T-helper 9 cell (primary cell): Measurements from ENCODE around the gene OR2C3.
"Not testable (repeated sequence)": the region's sequence is repeated elsewhere in the genome, so short reads cannot be mapped to it uniquely, and the experiment has no call there.

Experiments used
- DNase-seq: peaks from one replicate; pipeline ENCODE4 v3.0.0-alpha.2; 2020
- total RNA-seq, 2 donors: gene quantifications; one replicate each; lab custom pipeline; 2026; lab: John Stamatoyannopoulos, UW

OR2C3 gene
- total RNA-seq, result 0 to 0.07 reads per million in 2 donors

DNA sequence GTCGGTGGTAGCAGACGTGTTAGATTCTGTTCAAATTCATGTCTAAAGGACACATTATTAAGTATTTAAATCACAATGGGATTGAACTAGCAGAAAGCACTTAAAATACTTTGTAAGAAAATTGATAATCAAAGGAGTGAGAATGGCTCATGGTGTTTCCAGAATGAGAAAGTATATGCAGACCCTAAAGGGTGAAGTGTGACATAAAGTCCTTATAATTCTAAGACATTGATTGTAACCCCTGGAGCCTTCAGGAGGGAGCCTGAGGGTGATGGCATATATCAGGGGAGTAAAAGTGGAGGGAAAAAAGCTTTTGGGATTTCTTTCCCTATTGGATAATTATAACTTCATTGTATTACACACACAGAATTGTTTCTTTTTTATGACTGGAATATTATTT lies at the start of gene OR2C3:
Gene OR2C3 (minus strand): TSS at position 101 of the 400 bp plus-strand sequence. CDS start 3,929 bp downstream, outside the sequence.
- no peak for DNase-seq

DNA sequence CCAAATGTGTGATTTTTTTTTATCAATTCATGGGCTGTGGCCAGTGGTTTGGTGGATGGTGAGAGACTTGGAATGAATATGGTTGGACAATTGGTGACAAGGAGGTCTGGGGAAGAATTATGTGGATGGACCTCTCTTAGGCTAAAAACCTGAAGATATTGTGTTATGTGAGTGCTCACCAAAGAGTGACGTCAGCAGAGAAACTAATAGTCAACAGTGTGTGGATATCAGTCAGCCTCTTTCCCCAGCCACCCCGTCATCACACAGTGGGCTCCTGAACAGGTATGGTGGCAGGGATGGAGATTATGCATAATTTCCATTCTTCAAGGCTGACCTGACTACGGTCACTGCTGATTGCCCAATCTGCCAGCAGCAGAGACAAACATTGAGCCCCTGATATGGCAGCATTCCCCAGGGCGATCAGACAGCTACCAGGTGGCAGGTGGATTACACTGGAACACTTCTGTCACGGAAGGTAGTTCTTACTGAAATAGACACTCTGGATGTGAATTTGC lies 42.8 kb upstream of the OR2C3 start:
- no peak for DNase-seq

DNA sequence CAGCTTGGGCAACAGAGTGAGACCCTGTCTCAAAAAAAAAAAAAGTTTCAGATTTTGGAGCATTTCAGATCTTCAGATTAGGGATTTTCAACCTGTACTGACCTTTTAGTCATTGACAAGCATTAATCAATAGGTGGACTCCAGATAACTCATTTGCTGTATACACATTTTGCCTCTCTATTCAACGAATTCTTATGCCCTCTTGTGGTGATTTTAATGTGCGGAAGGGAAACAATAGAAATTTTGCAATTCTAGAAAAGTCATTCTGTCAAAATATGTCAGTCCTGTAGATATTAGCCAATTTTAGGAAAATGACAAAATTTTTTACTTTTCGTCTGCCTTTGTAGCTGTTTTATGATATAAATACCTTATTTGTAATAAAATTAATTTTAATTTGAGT lies 40.3 kb upstream of the OR2C3 start:
- no peak for DNase-seq

DNA sequence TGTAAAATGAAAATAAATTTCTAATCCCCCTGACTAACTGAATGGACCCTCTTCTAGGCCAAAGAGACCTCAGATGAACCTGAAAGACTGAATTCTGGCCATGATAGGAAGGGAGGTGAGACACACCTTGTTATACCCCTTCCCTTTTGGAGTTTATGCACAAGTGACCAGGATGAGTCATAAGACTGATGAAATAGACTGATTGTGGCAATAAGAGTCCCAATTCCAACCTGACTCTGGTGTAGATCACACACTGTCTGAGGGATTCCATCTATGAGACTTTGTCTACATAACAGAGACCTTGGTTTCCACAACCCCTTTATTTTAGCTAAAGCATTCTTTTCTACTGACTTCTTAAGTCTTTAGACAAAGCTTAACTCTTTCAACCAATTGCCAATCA lies 38.4 kb upstream of the OR2C3 start:
- no peak for DNase-seq

DNA sequence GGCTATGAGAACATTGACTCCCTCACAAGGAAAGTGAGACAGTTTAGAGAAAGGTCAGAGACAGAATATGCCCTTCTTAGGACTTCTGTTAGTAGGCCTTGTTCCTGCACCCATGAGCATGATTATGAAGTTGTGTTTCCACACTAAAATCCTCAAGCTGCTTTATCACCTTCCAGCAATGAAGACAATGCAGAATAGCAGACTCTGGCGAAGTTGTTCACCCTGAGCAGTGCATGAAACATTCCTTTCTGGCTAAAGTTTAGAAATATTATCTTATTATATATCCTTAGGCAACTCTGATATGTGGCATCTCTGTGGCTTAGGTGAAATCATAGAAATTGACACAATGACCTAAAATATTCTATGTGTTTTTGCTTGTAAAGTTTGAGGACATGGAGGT lies 38.0 kb upstream of the OR2C3 start:
- DNase-seq, result no peak

DNA sequence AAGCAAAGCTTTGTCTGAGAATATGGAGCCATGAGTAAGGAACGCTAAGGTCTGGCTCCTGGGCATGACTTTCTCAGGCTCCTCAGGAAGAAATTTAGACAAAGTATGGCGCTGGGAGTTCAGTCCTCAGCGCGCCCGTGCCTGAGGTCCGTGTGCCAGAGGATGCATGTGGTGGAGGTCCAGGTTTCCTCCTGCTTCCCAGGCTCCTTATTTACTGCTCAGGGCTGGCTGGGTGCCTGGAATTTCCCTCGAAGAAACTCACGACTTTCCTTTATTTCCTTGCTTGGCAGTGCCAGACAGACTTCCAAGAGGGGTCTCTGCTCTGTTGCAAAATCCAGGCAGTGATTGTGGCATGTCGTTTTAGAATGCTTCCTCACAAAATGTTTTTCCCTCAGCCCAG lies 26.0 kb upstream of the OR2C3 start:
- DNase-seq, result no peak

DNA sequence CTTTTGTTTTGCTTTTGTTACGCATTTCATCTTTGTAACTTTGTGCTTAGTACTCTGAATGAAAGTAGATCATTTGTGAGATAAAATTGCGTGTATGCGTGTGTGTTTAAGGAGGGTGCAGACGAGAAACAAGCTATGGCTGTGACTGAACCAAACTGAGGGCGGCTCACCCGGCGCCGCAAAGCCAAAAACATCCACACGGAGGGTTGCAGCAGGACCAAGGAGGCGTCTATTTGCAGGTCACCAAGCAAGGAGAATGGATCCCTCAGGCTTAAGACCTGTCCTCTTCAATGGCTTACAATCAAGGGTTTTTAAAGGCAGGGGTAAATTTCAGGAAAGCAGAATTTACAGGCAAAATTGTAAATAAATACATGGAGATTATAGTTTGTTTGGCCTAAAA lies 25.5 kb upstream of the OR2C3 start:
- DNase-seq, result no peak

DNA sequence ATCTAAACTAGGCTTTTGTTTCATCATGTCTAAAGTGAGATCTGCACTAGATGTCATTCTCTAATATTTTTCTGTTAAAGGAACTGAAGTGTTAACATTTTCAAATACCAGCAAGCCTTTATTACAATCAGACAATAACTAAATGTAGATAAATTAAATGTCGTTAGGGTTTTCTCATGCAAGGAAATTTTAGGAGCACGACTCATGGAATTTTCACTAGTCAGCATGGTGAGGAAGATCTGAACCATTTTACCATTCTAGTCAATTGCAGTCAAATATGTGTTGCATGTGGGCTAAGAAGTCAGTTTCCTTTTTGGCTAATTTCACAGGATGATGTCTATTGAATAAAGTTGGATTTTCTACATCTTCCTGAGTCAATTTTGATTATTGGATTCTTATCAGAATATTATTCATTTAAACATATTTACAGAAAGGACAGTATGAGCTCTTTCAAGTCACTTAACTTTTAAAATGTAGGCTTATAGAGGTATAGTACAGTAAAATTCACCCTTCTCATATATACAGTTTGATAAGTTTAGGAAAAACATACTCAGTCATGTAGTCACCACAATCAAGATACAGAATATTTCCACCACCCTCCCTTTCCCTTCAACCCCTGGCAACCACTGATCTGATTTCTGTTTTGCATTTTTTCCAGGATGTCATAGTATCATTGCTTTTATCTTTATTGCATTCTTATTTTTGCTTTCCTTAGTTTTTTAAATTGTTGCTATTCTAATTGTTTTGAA lies 21.9 kb upstream of the OR2C3 start:
- DNase-seq, result no peak

DNA sequence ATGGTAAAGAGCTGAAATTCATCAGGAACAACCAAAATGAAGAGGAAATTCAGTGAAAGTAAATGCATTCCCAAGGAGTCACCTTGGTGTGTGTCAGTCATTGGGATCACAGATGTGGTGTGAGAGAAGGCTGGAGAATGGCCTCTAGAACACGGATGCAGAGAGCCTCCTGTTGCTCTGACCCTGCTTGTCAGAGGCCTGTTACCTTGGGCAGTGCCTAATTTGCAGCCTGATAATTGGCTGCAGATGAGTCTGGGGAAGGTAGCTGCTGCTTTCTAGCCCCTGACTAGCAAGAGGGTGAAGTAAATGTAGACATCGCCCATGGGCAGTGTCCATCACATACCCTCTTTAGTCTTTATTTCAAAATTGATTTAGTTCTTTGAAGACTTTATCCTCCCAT lies 16.0 kb upstream of the OR2C3 start:
- no peak for DNase-seq

DNA sequence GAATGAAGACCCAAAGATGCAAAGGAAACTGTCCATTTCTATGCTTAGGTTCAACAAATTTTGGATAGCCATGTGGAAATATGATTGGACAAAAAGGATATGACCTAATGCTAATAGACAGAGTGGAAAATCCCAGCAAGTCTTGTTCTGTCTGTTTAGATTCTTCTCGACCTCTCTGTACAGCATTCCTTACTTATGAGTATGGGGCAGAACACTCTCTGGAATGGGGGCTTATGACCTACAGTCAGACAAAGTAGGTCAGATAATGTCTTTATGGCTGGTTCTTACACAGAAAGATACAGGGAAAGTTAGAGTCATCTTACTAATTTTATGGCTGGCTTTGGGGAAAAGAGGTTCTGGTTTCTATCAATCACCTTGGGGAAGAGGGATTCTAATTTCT lies 15.5 kb upstream of the OR2C3 start:
- no peak for DNase-seq

DNA sequence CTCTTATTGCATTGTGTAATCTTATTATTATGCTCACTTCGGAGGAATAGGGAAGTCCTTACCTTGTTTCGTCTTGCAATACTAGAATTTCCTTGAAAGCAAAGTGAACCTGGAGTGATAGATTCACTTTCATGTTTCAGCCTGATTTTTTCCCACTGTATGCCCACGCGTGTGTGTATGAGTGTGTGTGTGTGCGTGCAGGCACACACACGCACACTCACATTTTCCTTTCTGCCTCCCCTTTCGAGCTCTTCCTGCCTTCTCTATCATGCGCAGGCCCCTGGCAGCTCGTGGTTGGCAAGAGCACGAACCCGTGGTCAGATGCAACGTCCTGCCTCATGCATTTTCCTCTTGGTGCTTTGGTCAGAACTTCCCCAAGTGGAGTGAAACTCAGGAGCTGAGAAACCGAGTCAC lies 12.5 kb upstream of the OR2C3 start, which contains the start of gene GCSAML:
Gene GCSAML (plus strand): TSS at position 366 of the 414 bp plus-strand sequence. CDS start 58 bp downstream, outside the sequence.
- DNase-seq, result no peak

DNA sequence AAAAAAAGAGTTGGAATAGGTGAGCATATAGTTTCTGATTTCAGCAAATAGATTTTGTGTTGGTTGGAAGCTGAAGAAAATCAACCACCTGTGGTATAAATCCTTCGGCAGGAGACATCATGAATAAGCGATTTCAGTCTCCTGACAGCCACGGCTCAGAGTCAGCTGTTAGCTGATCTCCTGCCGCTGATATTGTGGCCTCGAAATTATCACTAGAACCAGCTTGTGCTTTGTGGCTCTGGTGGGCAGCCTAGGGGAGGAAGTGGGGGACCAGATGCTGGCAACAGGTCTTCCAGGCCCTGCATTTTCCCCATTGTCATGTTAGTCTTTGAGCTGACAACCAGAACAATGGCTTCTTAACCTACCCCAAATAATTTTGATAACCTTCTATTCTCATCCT lies 11.9 kb upstream of the OR2C3 start:
- no peak for DNase-seq

DNA sequence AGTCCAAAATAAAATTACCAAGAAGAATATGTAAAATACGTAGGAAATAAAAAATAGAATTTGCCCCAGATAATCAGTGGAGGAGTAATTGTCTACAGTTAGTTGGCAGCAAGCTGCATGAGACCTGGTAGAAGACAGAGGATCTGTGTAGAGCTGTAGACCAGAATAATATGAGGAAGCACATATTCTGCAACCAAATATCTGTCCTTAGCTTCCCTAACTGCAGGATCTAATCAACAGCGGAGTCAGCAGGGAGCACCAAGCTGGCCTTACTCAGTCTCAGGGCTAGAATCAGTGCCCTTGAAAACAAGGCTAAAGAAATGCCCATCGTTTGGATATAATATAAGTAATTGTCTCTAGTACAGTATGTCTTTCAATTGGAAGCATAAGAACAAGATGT lies 6.6 kb upstream of the OR2C3 start:
- DNase-seq, result no peak

DNA sequence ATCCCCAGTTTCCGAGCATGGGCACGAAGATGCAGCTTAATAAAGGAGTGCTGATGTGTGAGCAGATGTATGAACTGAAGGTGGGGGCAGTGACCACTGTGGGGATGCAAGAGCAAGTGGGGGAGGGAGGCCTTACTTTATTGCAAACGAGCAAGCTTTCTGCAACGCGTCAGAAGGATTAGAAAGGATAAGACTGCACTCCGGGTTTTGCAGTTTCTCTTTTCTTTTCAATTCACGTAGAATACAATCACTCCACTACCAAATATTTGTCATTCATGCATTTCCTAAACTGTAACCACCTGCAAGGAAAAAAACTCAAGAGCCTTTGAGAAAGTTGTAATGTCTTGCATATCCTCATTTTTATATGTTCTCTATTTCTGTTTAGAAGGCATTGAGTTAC lies 4.3 kb upstream of the OR2C3 start:
- DNase-seq, result no peak

DNA sequence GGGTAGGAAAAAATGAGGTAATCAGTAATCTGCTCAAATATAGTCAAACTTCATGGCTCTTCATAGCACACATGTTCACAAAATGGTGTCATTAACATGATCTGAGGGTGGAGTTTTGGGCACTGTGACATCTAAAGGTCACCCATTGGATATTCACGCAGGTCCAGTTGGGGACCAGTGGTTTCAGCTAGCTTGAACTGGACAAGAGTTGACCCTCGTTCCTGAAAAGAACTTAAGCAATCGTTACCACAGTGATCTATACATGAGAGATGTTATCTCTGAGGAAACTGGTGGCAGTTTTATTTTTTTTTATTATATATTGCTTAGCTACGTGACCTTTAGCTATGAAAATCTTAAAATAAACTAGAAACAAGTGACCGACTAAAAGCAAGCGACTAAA lies 3.0 kb upstream of the OR2C3 start:
- no peak for DNase-seq

DNA sequence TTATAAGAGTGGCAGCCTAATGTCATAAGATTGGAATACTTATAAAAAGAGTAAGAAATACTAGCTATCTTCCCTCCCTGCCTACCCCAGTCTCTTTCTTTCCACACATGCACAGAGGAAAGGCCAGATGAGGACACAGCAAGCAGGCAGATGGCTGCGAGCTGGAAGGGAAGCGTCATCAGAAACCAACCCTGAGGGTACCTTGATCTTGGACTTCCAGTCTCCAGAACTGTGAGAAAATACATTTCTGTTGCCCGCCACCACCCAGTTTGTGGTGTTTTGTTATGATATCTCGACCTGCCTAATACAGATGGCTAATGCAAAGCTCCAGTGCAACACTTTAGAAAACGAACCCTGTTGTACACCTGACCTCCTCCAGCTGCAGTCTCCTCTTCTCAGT lies 2.3 kb upstream of the OR2C3 start:
- DNase-seq, result no peak

DNA sequence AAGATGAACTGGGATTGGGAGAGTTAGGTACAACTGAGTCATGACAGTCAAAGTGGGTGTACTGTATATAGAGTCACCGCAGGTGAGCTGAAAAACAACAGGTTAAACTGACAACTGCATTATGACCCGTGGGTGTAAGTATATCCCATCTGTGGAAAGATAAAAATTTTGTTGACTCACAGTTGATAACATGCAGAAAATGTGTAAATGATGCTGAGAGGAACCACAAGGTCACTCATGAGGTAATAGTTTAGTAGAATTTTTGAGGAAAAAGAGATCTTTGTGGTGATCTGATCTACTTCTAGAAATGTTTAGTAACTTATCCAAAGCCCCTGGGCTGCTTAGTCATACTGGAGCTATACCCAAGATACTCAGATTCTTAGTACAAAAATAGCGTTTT lies 838 bp downstream of the OR2C3 start:
- DNase-seq, result no peak

DNA sequence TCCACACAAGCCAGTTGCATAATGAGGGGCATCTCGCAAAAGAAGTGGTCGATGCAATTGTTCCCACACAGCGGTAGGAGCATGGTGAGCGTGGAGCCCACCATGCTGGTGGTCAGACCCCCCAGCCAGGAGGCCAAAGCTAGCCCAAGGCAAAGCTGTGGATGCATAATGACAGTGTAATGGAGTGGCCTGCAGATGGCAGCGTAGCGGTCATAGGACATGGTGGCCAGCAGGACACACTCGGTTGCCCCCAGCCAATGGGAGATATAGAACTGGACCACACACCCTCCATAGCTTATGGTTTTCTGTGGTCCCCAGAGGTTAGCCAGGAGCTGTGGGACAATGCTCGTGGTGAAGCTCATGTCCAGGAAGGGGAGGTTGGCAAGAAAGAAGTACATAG lies 4.3 kb downstream of the OR2C3 start:
- no peak for DNase-seq

DNA sequence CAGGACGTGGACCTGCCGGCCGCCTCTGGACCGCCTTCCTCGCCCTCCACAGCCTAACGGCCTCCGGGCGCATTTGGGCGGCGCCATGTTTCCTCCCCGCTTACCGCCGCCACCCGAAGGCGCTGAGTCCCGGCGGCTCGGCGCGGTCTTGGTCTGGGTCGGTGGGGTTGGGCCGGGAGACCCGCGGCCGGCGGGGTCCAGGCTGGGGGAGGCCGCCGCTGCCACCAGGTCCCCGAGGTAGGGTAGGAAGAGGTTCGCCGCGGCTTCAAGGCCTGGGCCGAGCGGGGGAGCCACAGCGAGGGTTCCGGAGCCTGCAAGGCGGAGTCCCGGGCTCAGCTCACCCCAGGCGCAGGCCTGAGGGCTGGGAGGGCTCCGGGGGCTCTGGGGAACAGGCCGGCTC lies 5.5 kb downstream of the OR2C3 start:
- no peak for DNase-seq

DNA sequence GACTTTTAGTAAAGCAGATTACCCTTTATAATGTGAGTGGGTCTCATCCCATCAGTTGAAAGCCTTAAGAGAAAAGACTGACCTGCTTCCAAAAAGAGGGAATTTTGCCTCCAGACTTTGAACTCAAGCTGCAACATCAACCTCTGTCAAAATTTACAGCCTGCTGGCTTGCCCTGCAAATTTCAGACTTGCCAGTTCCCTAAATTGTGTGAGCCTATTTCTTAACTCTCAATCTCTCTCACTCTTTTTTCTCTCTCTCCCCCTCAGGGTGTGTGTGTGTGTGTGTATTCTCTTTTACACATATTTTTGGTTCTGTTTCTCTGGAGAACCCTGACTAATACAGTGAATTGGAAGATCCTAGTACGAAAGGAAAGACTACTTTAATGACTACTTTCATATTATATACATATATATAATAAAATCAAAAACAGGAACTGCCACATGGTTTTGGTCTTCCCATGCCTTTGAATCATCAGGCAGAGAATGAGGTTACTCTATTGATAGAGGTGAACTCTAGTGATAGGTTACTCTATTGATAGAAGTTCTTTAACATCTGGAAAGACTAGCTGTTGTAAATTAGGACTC lies 6.4 kb downstream of the OR2C3 start:
- no peak for DNase-seq

DNA sequence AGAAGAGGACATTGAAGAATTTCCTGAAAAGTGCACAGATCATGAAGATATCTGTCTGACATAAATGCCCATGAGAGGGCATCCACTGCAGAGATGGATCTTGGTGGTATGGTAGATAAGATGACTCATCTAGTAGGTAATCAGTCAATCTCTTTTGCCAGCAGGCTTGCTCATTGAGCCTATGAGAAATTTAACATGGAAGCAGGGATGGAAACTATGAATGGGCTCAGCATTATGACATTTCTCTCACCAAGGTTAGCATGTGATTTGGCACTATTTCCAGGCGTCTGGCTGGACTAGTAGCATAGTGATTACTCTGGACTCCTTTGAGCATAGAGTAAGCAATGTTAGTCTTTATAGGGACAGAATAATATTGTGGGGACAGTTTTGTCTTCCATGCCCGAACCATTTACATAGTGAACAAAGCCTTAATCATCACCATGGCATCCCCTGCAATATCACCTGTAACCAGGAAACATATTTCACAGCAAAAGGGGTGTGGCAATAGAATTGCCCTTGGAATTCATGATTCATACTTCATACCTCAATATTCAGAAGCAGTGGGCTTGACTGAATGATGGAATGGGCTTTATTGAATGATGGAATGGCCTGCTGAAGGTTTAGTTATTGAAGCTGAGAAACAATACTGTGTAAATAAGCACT lies 7.3 kb downstream of the OR2C3 start:
- DNase-seq, result no peak

DNA sequence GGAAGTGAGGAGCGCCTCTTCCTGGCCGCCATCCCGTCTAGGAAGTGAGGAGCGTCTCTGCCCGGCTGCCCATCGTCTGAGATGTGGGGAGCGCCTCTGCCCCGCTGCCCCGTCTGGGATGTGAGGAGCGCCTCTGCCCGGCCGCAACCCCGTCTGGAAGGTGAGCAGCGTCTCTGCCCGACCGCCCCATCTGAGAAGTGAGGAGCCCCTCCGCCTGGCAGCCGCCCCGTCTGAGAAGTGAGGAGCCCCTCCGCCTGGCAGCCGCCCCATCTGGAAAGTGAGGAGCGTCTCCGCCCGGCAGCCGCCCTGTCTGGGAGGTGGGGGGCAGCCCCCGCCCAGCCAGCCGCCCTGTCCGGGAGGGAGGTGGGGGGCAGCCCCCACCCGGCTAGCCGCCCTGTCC lies 14.4 kb downstream of the OR2C3 start:
- not testable (repeated sequence) for DNase-seq

DNA sequence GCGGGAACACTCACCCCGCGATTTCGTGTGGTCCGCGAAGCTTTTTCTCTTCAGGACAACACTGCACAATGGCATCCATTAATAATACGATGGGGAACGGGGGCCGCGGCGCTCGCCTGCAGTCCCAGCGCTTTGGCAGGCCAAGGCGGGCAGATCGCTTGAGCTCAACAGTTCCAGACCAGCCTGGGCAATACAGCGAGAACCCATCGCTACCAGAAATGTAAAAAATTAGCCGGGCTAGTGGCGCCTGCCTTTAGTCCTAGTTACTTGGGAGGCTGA lies 17.7 kb downstream of the OR2C3 start:
- no peak for DNase-seq
